8988T (cell line): ENCODE results near the gene CNIH2.
A peak's percentile ranks its signal among the peaks of the same experiment; 100 is the strongest.
"Not testable (repeated sequence)": the region's sequence is repeated elsewhere in the genome, so short reads cannot be mapped to it uniquely, and the experiment has no call there.

Experiments used
- DNase-seq: peaks from one replicate; pipeline ENCODE4 v3.0.0; 2011

The CNIH2 gene

GRCh38 chr11:66292543-66293332 is 14.8 kb downstream of the CNIH2 start:
- DNase-seq = no peak

GRCh38 chr11:66293352-66293751 is 15.4 kb downstream of the CNIH2 start:
- DNase-seq = no peak

GRCh38 chr11:66293777-66294625 is 16.0 kb downstream of the CNIH2 start:
- DNase-seq = no peak

- DNase-seq = no peak
These were observed 16.9 kb downstream of the CNIH2 start for GRCh38 chr11:66294626-66295620.

- no peak for DNase-seq
These were observed 19.6 kb downstream of the CNIH2 start for GRCh38 chr11:66297610-66298009.

- no peak for DNase-seq
These were observed 21.2 kb downstream of the CNIH2 start for GRCh38 chr11:66299186-66299585.

- no peak for DNase-seq
These were observed 24.7 kb downstream of the CNIH2 start for GRCh38 chr11:66302656-66303055.

- DNase-seq = no peak
These were observed 31.5 kb downstream of the CNIH2 start for GRCh38 chr11:66309475-66309874.

GRCh38 chr11:66310324-66310723 is 32.3 kb downstream of the CNIH2 start:
- no peak for DNase-seq

- not testable (repeated sequence) for DNase-seq
These were observed 32.9 kb downstream of the CNIH2 start for GRCh38 chr11:66310803-66311440.

GRCh38 chr11:66311470-66311964 is 33.5 kb downstream of the CNIH2 start:
- DNase-seq = no peak

- peak; percentile 96 for DNase-seq
These were observed 34.1 kb downstream of the CNIH2 start for GRCh38 chr11:66311965-66312548.

- peak; percentile 99 for DNase-seq
These were observed 34.8 kb downstream of the CNIH2 start for GRCh38 chr11:66312549-66313320.

- no peak for DNase-seq
These were observed 35.6 kb downstream of the CNIH2 start for GRCh38 chr11:66313321-66314185.

- no peak for DNase-seq
These were observed 36.2 kb downstream of the CNIH2 start for GRCh38 chr11:66314186-66314501.

- no peak for DNase-seq
These were observed 36.9 kb downstream of the CNIH2 start for GRCh38 chr11:66314561-66315497.

- DNase-seq = no peak
These were observed 37.5 kb downstream of the CNIH2 start for GRCh38 chr11:66315498-66315885.

- no peak for DNase-seq
These were observed 38.2 kb downstream of the CNIH2 start for GRCh38 chr11:66315921-66316811.
